ENCODE measurements around the gene ZNF311. TPM values are rescaled to one million over a fixed set of nuclear protein-coding genes. Genes with fewer than 3 reads are reported as not detected.

The ZNF311 gene
- polyA plus RNA-seq, 1 donor (not counting 4 experiments of a cell fraction or from before 2014, with no cell fraction given), result 2.7 TPM

GRCh38 chr6:29017428-29017802, 12.3 kb upstream of the ZNF311 start:
- DNase-seq (ENCODE audit: low read depth, low spot score) (no peak), FAIRE-seq (no peak)
- no peaks in the 10 kb centered on the region for H3K9me1 ChIP-seq (ENCODE audit: control insufficient read depth, extremely low read depth, insufficient read depth, low read length)
- H3K4me1 ChIP-seq (ENCODE audit: control insufficient read depth, extremely low read depth, insufficient read depth, low read length), result peaks cover 8% of the 10 kb centered on the region
- H3K4me3 ChIP-seq (ENCODE audit: control insufficient read depth in 2 of 3, extremely low read depth in 1 of 3, insufficient read depth in 2 of 3, low read depth in 1 of 3, low read length in 3 of 3), result peak overlapping the region in 1 of 3 experiments; percentile 91
- H3K4me2 ChIP-seq (ENCODE audit: control insufficient read depth, extremely low read depth, insufficient read depth, low read depth, low read length), result peak overlapping the region; percentile 99
- TF ChIP-seq EZH2 (IDR thresholded peaks at IDR 0.05; ENCODE audit: low read length) (no peak), CTCF (optimal IDR thresholded peaks at IDR 0.05 in 1 of 3, IDR thresholded peaks at IDR 0.05 in 1 of 3, conservative IDR thresholded peaks at IDR 0.05 in 1 of 3; ENCODE audit: extremely low read depth in 1 of 3, insufficient read depth in 2 of 3, low read length in 3 of 3) (no peak)
- H3K27ac ChIP-seq (ENCODE audit: control insufficient read depth, insufficient read depth, low read length), result no peak overlapping the region
- H3K79me2 ChIP-seq (ENCODE audit: control insufficient read depth, insufficient read depth, low read length), result no peaks in the 10 kb centered on the region
- no peak overlapping the region for H3K9ac ChIP-seq (ENCODE audit: control insufficient read depth, extremely low read depth, insufficient read depth, low read length)
- no peaks in the 10 kb centered on the region for H4K20me1 ChIP-seq (ENCODE audit: control insufficient read depth, extremely low read depth, insufficient read depth, low read length)
- H3K9me3 ChIP-seq (ENCODE audit: control insufficient read depth, low read depth, low read length), result no peaks in the 10 kb centered on the region
- no peak overlapping the region for H2AFZ ChIP-seq (ENCODE audit: control insufficient read depth, low read length)
- H3K36me3 ChIP-seq (ENCODE audit: control insufficient read depth in 2 of 2, extremely low read depth in 1 of 2, insufficient read depth in 2 of 2, low read length in 2 of 2), result no peaks in the 10 kb centered on the region
- dilution Hi-C loops (cut with MboI; ENCODE audit: extremely low pct_ligation_motif_present, low sequenced_read_pairs), result no loop called here
- H3K27me3 ChIP-seq (ENCODE audit: control insufficient read depth, extremely low read depth, insufficient read depth, low read length), result no peaks in the 10 kb centered on the region

- H3K27me3 ChIP-seq (ENCODE audit: control insufficient read depth, extremely low read depth, insufficient read depth, low read length), result no peaks in the 10 kb centered on the region
- no peaks in the 10 kb centered on the region for H3K9me3 ChIP-seq (ENCODE audit: control insufficient read depth, low read depth, low read length)
- no peaks in the 10 kb centered on the region for H3K9me1 ChIP-seq (ENCODE audit: control insufficient read depth, extremely low read depth, insufficient read depth, low read length)
- dilution Hi-C loops (cut with MboI; ENCODE audit: extremely low pct_ligation_motif_present, low sequenced_read_pairs), result no loop called here
- no peaks in the 10 kb centered on the region for H3K79me2 ChIP-seq (ENCODE audit: control insufficient read depth, insufficient read depth, low read length)
- peak overlapping the region; percentile 99 for H3K4me2 ChIP-seq (ENCODE audit: control insufficient read depth, extremely low read depth, insufficient read depth, low read depth, low read length)
- no peaks in the 10 kb centered on the region for H4K20me1 ChIP-seq (ENCODE audit: control insufficient read depth, extremely low read depth, insufficient read depth, low read length)
- H3K36me3 ChIP-seq (ENCODE audit: control insufficient read depth in 2 of 2, extremely low read depth in 1 of 2, insufficient read depth in 2 of 2, low read length in 2 of 2), result no peaks in the 10 kb centered on the region
- H3K9ac ChIP-seq (ENCODE audit: control insufficient read depth, extremely low read depth, insufficient read depth, low read length), result peak overlapping the region; percentile 54
- H2AFZ ChIP-seq (ENCODE audit: control insufficient read depth, low read length), result peak overlapping the region; percentile 99
- FAIRE-seq (peak; percentile 87), DNase-seq (ENCODE audit: low read depth, low spot score) (peak; percentile 45)
- H3K27ac ChIP-seq (ENCODE audit: control insufficient read depth, insufficient read depth, low read length), result peak overlapping the region; percentile 21
- TF ChIP-seq EZH2 (IDR thresholded peaks at IDR 0.05; ENCODE audit: low read length) (no peak), CTCF (optimal IDR thresholded peaks at IDR 0.05 in 1 of 3, IDR thresholded peaks at IDR 0.05 in 1 of 3, conservative IDR thresholded peaks at IDR 0.05 in 1 of 3; ENCODE audit: extremely low read depth in 1 of 3, insufficient read depth in 2 of 3, low read length in 3 of 3) (peak; percentile 68 to 89 (median 86))
- peaks cover 8% of the 10 kb centered on the region for H3K4me1 ChIP-seq (ENCODE audit: control insufficient read depth, extremely low read depth, insufficient read depth, low read length)
- peak overlapping the region; percentile 39 to 91 (median 81) for H3K4me3 ChIP-seq (ENCODE audit: control insufficient read depth in 2 of 3, extremely low read depth in 1 of 3, insufficient read depth in 2 of 3, low read depth in 1 of 3, low read length in 3 of 3)
Observed at GRCh38 chr6:29016559-29017427, 11.7 kb upstream of the ZNF311 start.
